Panc1 (cell line): ENCODE results near the gene FKBP4. TPM values are rescaled to one million over a fixed set of nuclear protein-coding genes. Genes with fewer than 3 reads are reported as not detected.

Experiments
- ATAC-seq: fragments of 200-7000 bp; cut with Tn5 transposase; 2 replicates; pipeline ENCODE4 v1.9.1; 2020; ENCODE audit warnings: mild to moderate bottlenecking, moderate library complexity
- BruUV-seq: library from RNA; stranded (reverse); fragments of 400-500 nt; replicated peaks from 2 replicates; lab custom pipeline; 2021; lab: Mats Ljungman, UMichigan
- CTCF ChIA-PET: fragments of 300-600 bp; sonication (Branson Sonifier 250); formaldehyde crosslinking; loops from one replicate; lab custom pipeline; 2022; ENCODE audit warnings: antibody characterized with exemption; lab: Charles Lee
- POLR2A ChIA-PET: fragments of 300-600 bp; sonication (Branson Sonifier 250); formaldehyde crosslinking; loops from one replicate; lab custom pipeline; 2022; ENCODE audit warnings: antibody characterized with exemption; lab: Charles Lee
- DNase-seq: peaks from one replicate; pipeline ENCODE4 v3.0.0-alpha.2; 2010; ENCODE audit warnings: low read depth, low spot score
- H3K27ac ChIP-seq: 2 replicates; pipeline ENCODE4 v1.5.1; 2011; ENCODE audit warnings: mild to moderate bottlenecking, low read length, inconsistent platforms
- H3K27me3 ChIP-seq: fragments of 200-500 bp; sonication (Bioruptor generic); 2 replicates; pipeline ENCODE4 v1.6.0; 2014; ENCODE audit warnings: low read length, inconsistent platforms; ENCODE audit not compliant: control insufficient read depth, insufficient read depth
- H3K36me3 ChIP-seq: fragments of 200-500 bp; sonication (Bioruptor generic); 2 replicates; pipeline ENCODE4 v1.5.1; 2014; ENCODE audit warnings: inconsistent platforms, mild to moderate bottlenecking, low read length, moderate library complexity; ENCODE audit not compliant: control insufficient read depth, insufficient read depth
- H3K4me1 ChIP-seq: 2 replicates; pipeline ENCODE4 v1.5.1; 2011; ENCODE audit warnings: inconsistent platforms, mild to moderate bottlenecking, low read length, moderate library complexity; ENCODE audit not compliant: control insufficient read depth, insufficient read depth
- H3K4me3 ChIP-seq, 2 experiments: 2 replicates each; pipeline ENCODE4 v1.5.1; 2011 to 2012; ENCODE audit warnings: low read depth in 2 of 2, low read length in 2 of 2, mild to moderate bottlenecking in 2 of 2, inconsistent platforms in 1 of 2, moderate library complexity in 1 of 2
- H3K9me3 ChIP-seq: fragments of 200-500 bp; sonication (Bioruptor generic); 2 replicates; pipeline ENCODE4 v1.5.1; 2014; ENCODE audit warnings: low read depth, mild to moderate bottlenecking, inconsistent platforms, low read length, moderate library complexity; ENCODE audit not compliant: control insufficient read depth, insufficient read depth
- POLR2AphosphoS5 ChIP-seq: IDR thresholded peaks from 2 replicates; pipeline ENCODE4 v1.6.1; 2012; ENCODE audit warnings: mild to moderate bottlenecking, low read depth, low read length, moderate library complexity
- SIN3A ChIP-seq: IDR thresholded peaks from 2 replicates; pipeline ENCODE4 v1.6.1; 2012; ENCODE audit warnings: low read depth, mild to moderate bottlenecking, low read length, moderate library complexity, borderline replicate concordance; ENCODE audit not compliant: insufficient read depth
- TCF7L2 ChIP-seq: IDR thresholded peaks from 2 replicates; pipeline ENCODE4 v1.6.1; 2011; ENCODE audit warnings: mild to moderate bottlenecking, low read depth, low read length, inconsistent platforms
- in situ Hi-C: cut with HindIII; loops from 2 replicates; pipeline ENCODE4 v1.10.0; 2016; ENCODE audit warnings: low sequenced_read_pairs, low pct_unique_long_range_greater_than_20kb
- intact Hi-C: fragments of 100-400 bp; cut with micrococcal nuclease; formaldehyde crosslinking; loops from one replicate; pipeline ENCODE4 v1.10.0; 2022; ENCODE audit not compliant: unreplicated experiment
- total RNA-seq: library from RNA; stranded (reverse); gene quantifications from one replicate; pipeline ENCODE4 v1.2.1, GENCODE V29; 2021; ENCODE audit not compliant: unreplicated experiment
- TF ChIP-seq, protein P1 (sequence below): fragments of 450-650 bp; IDR thresholded peaks from 2 replicates; pipeline ENCODE4 v1.5.1; 2017; ENCODE audit warnings: mild to moderate bottlenecking
- TF ChIP-seq, protein P2 (sequence below), 2 experiments: IDR thresholded peaks; 2 replicates each; pipeline ENCODE4 v1.6.1; 2011 to 2012; ENCODE audit warnings: low read depth in 2 of 2, control low read depth in 1 of 2, low read length in 1 of 2, mild to moderate bottlenecking in 1 of 2, moderate library complexity in 1 of 2; ENCODE audit not compliant: insufficient read depth in 1 of 2

The FKBP4 gene
- total RNA-seq, 1 experiment from 2014 or later, result 64.9 TPM

DNA sequence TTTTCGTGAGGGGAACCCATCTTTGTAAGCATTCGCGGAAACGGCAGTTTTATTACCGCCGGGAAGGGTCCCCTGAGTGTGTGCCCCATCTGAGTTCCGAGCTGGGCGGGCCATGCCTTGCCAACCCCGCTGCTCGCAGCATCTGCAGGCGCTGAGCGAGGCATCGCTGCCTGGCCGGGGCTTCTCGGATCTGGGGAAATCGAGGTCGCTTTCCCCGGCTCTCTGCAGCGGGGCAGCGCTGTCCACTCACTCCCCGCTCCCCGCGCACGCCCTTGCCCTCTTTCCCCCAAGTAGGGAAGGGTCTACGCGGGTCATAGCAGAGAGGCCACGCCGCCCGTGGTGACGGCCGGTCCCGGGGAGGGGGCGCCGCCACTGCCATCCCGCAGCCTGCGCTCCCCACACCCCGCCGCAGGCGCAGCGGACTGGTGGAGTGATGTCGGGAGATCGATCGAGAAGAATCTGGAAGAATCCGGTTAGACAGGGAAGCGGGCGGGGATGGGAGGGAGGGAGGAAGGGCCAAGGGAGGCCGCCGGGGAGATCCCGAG is 507 bp upstream of the FKBP4 start:
- CTCF ChIA-PET, result interaction anchor here (2.3 kb wide), 1 partner anchor 11 kb away, joined by 7 read pairs; no protein-coding TSS in a partner anchor
- no peaks in the 10 kb centered on the region for H3K9me3 ChIP-seq
- intact Hi-C loops (no loop called here), in situ Hi-C loops (no loop called here)
- DNase-seq (no peak), ATAC-seq (peak; percentile 47)
- POLR2A ChIA-PET, result interaction anchor here (0.7 kb wide), 1 partner anchor 982 kb away, joined by 10 read pairs; no protein-coding TSS in a partner anchor
- H3K27me3 ChIP-seq, result no peaks in the 10 kb centered on the region
- no TSS peak for BruUV-seq
- peak overlapping the region; percentile 63; the same call in 1 of the 2 replicates for H3K27ac ChIP-seq
- no peak for TF ChIP-seq SIN3A
- TF ChIP-seq TCF7L2, result no peak
- TF ChIP-seq, protein P1, sequence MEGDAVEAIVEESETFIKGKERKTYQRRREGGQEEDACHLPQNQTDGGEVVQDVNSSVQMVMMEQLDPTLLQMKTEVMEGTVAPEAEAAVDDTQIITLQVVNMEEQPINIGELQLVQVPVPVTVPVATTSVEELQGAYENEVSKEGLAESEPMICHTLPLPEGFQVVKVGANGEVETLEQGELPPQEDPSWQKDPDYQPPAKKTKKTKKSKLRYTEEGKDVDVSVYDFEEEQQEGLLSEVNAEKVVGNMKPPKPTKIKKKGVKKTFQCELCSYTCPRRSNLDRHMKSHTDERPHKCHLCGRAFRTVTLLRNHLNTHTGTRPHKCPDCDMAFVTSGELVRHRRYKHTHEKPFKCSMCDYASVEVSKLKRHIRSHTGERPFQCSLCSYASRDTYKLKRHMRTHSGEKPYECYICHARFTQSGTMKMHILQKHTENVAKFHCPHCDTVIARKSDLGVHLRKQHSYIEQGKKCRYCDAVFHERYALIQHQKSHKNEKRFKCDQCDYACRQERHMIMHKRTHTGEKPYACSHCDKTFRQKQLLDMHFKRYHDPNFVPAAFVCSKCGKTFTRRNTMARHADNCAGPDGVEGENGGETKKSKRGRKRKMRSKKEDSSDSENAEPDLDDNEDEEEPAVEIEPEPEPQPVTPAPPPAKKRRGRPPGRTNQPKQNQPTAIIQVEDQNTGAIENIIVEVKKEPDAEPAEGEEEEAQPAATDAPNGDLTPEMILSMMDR, result no peak
- TF ChIP-seq, protein P2, sequence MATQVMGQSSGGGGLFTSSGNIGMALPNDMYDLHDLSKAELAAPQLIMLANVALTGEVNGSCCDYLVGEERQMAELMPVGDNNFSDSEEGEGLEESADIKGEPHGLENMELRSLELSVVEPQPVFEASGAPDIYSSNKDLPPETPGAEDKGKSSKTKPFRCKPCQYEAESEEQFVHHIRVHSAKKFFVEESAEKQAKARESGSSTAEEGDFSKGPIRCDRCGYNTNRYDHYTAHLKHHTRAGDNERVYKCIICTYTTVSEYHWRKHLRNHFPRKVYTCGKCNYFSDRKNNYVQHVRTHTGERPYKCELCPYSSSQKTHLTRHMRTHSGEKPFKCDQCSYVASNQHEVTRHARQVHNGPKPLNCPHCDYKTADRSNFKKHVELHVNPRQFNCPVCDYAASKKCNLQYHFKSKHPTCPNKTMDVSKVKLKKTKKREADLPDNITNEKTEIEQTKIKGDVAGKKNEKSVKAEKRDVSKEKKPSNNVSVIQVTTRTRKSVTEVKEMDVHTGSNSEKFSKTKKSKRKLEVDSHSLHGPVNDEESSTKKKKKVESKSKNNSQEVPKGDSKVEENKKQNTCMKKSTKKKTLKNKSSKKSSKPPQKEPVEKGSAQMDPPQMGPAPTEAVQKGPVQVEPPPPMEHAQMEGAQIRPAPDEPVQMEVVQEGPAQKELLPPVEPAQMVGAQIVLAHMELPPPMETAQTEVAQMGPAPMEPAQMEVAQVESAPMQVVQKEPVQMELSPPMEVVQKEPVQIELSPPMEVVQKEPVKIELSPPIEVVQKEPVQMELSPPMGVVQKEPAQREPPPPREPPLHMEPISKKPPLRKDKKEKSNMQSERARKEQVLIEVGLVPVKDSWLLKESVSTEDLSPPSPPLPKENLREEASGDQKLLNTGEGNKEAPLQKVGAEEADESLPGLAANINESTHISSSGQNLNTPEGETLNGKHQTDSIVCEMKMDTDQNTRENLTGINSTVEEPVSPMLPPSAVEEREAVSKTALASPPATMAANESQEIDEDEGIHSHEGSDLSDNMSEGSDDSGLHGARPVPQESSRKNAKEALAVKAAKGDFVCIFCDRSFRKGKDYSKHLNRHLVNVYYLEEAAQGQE (IDR thresholded peaks at IDR 0.05; ENCODE audit: insufficient read depth in 1 of 2, low read depth in 2 of 2, low read length in 1 of 2), result no peak
- no peak for TF ChIP-seq POLR2AphosphoS5
- H3K36me3 ChIP-seq, result peaks cover 12% of the 10 kb centered on the region
- H3K4me1 ChIP-seq, result peaks cover 14% of the 10 kb centered on the region
- H3K4me3 ChIP-seq, result peak overlapping the region; percentile 53 to 58

DNA sequence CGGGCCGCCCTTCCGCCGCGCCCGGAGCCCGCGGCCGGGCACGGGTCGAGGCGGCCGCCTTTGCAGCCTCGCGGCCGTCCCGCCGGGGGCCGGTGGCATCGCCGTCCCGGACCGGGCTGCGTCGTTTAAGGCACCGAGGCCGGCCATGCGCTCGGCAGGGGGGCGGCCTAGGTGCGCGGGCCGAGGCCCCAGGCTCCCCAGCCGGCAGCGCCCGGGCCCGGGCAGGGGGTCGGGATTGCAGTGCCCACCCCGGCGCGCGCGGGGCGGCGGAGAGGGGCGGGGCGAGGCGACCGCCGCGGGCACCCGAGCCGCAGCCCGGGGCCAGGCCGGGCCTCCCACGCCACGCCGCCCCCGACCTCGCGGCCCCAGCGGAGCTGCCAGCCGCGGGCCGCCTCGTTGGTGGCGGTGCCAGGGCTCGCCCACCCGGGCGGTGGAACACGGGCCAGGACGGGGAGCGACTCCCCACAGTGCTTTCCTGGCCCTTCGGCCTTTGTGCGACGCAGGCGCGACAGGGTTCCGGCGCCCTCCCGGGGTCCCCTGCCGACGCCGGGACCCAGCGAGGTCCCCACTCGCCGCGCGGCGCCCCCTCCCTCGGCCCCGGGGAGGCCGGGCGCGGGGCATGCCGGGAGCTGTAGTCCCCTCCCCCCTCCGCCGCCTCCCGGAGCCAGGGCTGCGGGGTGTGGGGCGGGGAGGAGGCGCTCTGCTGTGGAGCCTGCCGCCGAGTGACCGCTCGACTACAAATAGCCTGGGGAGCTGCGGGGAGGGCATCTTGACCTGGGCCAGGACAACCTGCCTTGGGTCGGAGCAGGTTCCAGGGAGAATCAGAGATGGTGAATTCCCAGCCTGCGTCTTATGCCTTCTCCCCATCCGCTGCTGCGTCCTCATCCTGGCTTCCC is 769 bp downstream of the FKBP4 start:
- TF ChIP-seq, protein P1, result no peak
- in situ Hi-C loops, result no loop called here
- H3K36me3 ChIP-seq, result peaks cover 15% of the 10 kb centered on the region
- no peak for DNase-seq
- H3K4me1 ChIP-seq, result peaks cover 14% of the 10 kb centered on the region
- no TSS peak for BruUV-seq
- peak overlapping the region; percentile 53 to 80 for H3K4me3 ChIP-seq
- no peaks in the 10 kb centered on the region for H3K9me3 ChIP-seq
- CTCF ChIA-PET, result interaction anchor here (2.3 kb wide), 1 partner anchor 12 kb away, joined by 7 read pairs; no protein-coding TSS in a partner anchor
- peak; percentile 81 for ATAC-seq
- H3K27ac ChIP-seq, result peak overlapping the region; percentile 74
- POLR2A ChIA-PET, result interaction anchor here (0.6 kb wide), 1 partner anchor 11 kb away, joined by 3 read pairs; no protein-coding TSS in a partner anchor
- no peaks in the 10 kb centered on the region for H3K27me3 ChIP-seq
- intact Hi-C loops, result no loop called here
